Epithelial cell of proximal tubule (primary cell): Measurements from ENCODE around the gene MOSMO. TPM values are rescaled to one million over a fixed set of nuclear protein-coding genes. Genes with fewer than 3 reads are reported as not detected.
"Not testable (repeated sequence)": the region's sequence is repeated elsewhere in the genome, so short reads cannot be mapped to it uniquely, and the experiment has no call there.

Experiments used
- DNase-seq: peaks from one replicate; pipeline ENCODE4 v3.0.0-alpha.2; 2011; ENCODE audit warnings: low read depth
- H3K4me3 ChIP-seq: 2 replicates; pipeline ENCODE4 v1.5.1; 2011; ENCODE audit warnings: low read depth, mild to moderate bottlenecking, low read length
- CTCF ChIP-seq: conservative IDR thresholded peaks from 2 replicates; pipeline ENCODE4 v1.5.1; 2012; ENCODE audit warnings: low read depth, mild to moderate bottlenecking, low read length
- total RNA-seq: library from RNA; depleted of rRNA; stranded (reverse); fragments of >200 nt; gene quantifications from 2 replicates; pipeline ENCODE4 v1.2.3, GENCODE V29; 2015

Gene MOSMO
- total RNA-seq, 1 donor from 2014 or later, result 2.4 TPM

DNA sequence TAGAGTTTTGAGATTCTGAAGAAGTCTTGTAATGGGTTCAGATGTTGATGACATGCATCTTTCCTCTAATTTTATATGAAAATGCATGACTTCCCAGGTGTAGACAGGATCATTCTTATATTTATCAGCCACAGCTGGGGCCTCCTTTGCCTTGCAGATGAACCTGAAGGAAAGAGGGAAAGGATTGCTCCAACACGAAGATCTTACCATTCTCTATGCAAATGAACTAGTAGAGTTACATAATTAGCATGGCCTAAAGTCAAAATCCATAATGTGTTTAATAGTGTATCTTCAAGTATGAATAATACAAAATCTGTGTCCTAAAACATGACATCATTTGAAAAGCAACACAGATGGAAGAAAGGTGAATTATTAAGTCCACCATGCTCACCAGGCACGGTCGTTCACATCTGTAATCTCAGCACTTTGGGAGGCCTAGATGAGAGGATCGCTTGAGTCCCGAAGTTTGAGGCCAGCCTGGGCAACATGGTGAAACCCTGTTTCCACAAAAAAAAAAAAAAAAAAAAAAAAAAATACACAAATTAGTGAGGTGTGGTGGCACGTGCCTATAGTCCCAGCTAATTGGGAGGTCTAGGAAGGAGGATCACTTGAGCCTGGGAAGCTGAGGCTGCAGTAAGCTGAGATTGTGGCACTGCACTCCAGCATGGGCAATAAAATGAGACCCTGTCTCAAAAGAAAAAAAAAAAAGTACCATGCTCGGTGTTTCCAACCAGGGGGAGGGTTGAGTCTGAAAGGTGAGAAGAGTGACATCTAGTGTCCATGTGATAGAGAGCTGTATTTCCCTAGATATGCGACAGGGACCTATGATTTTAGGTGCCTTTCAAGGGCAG, 90.7 kb downstream of the MOSMO start:
- H3K4me3 ChIP-seq, result peak overlapping the region; percentile 23
- TF ChIP-seq CTCF, result peak; percentile 81
- no peak for DNase-seq

- H3K4me3 ChIP-seq, result no peak overlapping the region
- no peak for DNase-seq
- TF ChIP-seq CTCF, result no peak
These were observed 91.5 kb downstream of the MOSMO start for GRCh38 chr16:22099256-22099975.

GRCh38 chr16:22103441-22103840, 95.5 kb downstream of the MOSMO start:
- no peak overlapping the region for H3K4me3 ChIP-seq
- DNase-seq, result no peak
- TF ChIP-seq CTCF, result no peak

DNA sequence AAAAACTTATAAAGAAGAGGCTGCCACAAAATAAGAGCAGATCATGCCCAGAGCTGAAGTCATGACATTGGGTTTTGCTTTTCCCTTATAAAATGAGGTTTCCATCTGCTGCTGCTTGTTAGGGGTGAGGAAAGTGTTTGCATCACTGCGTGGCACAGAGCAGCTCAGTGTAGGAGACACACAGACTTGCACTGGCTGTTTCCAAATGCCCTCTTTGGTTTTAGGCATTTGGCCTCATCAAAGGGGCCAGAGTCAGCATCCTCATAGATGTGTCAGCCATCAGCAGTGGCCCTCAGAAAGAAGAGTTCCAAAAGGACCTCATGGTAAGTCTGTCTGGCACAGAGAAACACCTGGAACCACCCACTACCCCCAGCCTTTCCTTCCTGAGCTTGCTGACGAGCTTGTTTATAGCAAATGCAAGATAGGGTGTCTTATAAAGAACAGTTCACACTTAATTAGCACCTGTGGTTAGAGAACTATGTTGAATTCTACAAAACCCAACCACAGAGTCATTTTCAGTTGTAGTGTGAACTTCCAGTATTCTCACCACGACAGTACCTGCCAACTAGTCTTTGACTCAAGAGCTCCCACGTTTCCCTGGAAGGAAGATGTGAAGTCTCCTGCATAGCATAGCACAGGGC, 101.5 kb downstream of the MOSMO start:
- H3K4me3 ChIP-seq, result no peak overlapping the region
- no peak for DNase-seq
- TF ChIP-seq CTCF, result no peak

GRCh38 chr16:22111629-22112028, 103.7 kb downstream of the MOSMO start:
- DNase-seq, H3K4me3 ChIP-seq: not testable (repeated sequence)

DNA sequence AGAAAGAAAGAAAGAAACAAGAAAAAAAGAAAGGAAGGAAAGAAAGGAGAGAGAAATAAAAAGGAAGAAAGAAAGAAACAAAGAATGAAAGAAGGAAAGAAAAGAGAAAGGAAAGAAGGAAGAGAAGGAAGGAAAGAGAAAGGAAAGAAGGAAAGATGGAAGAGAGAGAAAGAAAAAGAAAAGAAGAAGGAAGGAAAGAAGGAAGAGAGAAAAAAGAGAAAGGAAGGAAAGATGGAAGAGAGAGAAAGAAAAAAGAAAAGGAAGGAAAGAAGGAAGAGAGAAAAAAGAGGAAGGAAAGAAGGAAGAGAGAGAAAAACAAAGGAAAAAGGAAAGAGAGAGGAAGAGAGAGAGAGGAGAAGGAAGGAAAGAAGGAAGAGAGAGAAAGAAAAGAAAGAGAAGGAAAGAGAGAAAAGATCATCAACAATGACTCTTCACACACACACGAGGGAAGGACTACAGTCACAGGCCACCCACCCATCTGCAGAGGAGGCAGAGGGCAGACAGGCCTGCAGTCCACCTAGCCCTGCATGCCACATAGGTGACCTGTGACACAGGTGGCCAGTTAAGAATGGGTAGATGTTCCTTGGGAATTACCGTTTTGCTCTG, 108.3 kb downstream of the MOSMO start:
- no peak for DNase-seq
- no peak overlapping the region for H3K4me3 ChIP-seq
- no peak for TF ChIP-seq CTCF

- H3K4me3 ChIP-seq, result no peak overlapping the region
- no peak for DNase-seq
- no peak for TF ChIP-seq CTCF
These were observed 109.7 kb downstream of the MOSMO start for GRCh38 chr16:22117609-22118008.
